Stimulated activated CD4-positive, alpha-beta T cell treated with anti-CD3 and anti-CD28 coated beads, Interleukin-1b, Interleukin-23, amount 100 ng/mL, for 4 hours (primary cell): ENCODE measurements around the gene OR10G3.
"Not testable (repeated sequence)": the region's sequence is repeated elsewhere in the genome, so short reads cannot be mapped to it uniquely, and the experiment has no call there.

Experiments used
- DNase-seq, 2 donors: peaks; one replicate each; pipeline ENCODE4 v3.0.0-alpha.2; 2020; ENCODE audit warnings: low read depth in 2 of 2

OR10G3 gene, protein sequence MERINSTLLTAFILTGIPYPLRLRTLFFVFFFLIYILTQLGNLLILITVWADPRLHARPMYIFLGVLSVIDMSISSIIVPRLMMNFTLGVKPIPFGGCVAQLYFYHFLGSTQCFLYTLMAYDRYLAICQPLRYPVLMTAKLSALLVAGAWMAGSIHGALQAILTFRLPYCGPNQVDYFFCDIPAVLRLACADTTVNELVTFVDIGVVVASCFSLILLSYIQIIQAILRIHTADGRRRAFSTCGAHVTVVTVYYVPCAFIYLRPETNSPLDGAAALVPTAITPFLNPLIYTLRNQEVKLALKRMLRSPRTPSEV

DNA sequence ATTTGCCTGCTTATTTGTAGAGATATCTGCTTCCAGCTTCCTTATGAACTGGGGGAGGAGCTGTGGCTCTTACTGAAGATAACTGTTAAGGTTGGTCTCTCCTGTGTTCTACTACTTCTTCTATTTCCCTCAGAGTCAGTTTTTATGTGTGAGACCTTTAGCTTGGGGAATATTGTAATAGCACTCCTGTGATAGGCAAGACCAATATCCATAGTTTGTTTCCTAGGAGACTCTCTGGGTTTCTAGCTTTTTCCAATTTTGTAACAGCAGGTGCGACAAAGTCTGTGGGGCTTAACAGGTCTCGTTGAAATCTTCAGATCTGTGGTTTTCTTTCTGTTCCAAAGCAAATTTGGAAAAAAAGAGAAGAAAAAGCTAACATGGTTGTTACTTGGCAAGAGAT is at the start of gene OR10G3:
Gene OR10G3, minus strand, starts transcription at position 101 of the 400 bp plus-strand sequence. CDS start 9,332 bp downstream, outside the sequence.
- DNase-seq, result no peak

DNA sequence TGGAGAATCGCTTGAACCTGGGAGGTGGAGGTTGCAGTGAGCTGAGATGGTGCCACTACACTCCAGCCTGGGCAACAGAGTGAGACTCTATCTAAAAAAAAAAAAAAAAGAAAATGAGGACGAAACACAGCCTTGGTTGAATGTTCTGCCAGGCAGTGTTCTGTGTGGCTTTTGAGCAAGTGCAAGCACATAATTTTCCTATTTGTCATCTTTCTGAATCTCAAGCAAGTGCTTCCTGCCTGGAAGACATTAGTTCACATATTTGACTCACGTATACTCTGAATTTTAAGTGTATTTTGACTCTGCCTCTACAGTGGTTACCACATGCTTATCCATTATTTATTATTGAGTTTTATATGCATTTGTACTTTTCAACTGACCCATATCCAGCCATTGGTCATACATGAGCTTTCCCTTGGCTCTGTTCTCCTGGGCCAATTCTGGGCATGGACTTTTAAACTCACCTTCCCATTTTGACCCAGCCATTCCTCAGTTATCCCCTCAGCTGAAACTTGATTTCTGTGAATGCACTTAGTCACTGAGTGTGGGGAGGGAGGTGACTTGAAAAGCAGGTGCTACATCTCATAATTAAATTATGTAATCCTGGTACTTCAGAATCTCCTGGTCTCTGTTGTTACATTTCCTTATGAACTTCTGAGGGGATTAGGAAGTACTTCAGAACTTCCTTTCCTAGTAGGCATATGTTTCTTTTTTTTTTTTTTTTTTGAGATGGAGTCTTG is 46.8 kb upstream of the OR10G3 start:
- DNase-seq, result no peak

DNA sequence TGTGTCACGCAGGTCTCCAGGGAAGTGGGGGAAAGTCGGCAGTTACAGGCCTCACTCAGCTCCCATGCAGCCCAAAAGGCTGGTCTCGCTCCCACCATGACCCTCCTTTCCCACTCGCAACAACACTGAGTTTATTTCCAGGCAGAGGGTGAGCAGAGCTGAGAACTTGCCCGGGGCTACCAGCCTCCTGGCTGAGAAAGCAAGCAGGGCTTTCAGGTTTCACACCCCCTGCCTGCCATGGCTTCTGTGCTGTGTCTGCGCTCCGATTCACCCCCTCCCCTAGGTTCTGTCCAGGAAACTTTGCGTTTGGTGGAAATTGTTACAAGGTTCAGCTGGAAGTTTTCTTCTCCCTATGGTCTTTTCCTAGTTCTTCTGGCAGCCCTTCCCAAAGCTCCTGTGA is 37.7 kb upstream of the OR10G3 start:
- no peak for DNase-seq

DNA sequence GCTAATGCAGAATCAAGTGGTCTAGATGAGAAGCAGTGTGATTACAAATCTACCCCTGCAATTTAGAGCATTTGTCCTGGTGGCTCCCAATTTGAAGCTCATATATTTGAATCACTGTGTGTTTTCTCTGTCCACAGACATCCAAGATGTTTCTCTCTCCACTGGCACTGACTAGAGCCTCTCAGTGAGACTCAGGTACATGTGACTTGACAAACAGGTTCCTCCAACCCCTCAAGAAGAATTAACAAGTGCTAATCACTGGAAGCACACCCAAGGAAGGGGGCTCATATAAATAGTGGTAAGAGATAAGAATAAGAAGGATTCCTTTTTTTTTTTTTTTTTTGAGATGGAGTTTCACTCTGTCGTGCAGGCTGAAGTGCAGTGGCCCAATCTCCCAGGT is 34.4 kb upstream of the OR10G3 start:
- no peak for DNase-seq

DNA sequence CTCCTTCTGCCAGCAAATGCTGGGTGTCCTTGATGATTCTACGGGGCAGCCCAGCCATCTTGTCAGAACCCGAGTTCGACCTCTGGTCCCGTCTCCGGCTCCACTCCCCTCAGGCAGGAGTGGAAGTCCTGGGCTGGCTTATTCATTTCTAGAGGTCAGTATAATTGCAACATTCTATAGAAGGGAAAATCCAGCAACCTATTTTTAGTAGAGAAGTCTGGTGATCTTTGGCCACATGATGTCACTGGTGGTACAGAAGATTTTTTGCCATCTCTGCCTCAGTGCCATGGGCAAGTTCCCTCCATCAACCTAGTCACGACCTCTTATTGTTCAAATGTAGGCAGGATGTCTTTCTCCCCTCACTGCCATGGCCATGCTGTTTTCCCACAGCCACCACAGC is 32.4 kb upstream of the OR10G3 start:
- DNase-seq, result no peak

DNA sequence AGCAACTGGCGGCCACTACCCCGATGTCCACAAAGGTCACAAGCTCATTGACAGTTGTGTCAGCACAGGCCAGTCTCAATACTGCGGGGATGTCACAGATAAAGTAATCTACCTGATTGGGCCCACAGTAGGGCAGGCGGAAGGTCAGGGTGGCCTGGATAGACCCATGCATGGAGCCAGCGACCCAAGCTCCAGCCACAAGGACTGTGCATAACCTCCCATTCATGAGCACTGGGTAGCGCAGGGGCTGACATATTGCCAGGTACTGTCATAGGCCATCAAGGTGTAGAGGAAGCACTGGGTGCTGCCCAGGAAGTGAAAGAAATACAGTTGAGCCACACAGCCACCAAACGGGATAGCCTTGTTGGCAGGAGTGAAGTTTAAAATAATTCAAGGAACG is 22.3 kb upstream of the OR10G3 start:
- not testable (repeated sequence) for DNase-seq

DNA sequence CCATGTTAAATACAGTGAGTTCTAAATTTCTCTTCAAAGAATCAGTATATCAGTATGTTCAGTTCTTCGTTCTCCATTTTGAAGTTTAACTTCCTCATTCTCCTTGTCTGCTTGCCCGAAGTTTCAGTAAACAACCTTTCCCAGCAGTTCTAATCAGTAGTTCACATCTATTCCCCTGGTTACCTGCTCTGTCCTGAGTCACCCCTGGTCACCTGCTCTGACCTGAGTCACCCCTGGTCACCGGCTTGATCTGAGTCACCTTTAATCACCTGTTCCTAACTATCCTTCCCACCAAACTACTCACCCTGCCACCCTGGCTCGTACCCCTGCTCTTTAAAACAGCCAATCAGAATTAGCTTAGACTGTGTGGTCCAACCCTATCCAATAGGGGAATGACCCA is 9.4 kb upstream of the OR10G3 start:
- no peak for DNase-seq

DNA sequence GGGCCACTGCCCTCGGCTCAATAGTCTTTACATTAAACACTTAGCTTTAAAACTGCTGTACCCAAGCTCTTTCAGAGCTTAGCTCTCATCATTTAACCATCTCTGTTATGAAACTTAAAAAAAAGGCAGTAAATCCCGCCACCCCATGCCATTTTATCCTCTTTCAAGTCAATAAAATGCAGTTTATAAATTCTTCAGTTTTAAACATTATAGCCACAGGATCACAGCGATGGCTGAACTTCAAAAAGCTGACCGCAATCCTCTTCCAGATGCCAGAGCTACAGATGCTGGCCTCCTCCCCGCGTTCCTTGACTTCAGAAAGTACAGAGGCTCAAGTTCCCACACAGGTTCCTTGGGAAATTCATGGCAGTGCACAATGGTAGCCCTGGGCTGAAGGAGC is 4.2 kb downstream of the OR10G3 start:
- no peak for DNase-seq

DNA sequence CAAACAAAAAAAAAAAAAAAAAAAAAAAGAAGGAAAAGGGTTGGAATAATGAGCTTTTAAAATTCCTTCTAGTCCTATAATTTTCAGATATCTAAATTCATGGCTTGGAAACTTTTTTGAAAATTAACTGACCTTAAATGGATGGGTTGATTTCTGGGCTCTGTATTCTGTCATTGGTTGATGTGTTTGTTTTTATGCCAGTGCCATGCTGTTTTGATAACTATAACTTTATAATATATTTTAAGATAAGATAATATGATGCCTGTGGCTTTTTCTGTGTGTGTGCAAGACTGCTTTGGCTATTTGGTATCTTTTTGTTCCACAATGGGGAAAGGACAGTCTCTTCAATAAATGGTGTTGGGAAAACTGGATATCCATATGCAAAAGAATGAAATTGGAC is 7.3 kb downstream of the OR10G3 start:
- DNase-seq, result no peak

DNA sequence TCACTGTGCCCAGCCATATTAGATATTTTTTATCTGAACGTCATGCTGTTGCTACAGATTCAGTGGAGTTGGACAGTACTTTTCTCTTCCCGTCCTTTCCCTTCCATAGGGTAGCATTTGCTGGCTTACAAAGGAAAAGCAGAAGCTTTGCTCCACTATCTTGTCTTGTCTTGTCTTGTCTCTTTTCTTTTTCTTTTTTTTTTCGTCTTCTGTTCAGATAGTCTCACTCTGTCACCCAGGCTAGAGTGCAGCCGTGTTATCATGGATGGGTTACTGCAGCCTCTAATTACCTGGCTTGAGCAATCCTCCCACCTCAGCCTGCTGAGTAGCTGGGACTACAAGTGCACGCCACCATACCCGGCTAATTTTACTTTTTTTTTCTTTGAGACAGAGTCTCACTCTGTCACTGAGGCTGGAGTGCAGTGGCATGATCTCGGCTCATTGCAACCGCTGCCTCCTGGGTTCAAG is 21.1 kb downstream of the OR10G3 start:
- no peak for DNase-seq

DNA sequence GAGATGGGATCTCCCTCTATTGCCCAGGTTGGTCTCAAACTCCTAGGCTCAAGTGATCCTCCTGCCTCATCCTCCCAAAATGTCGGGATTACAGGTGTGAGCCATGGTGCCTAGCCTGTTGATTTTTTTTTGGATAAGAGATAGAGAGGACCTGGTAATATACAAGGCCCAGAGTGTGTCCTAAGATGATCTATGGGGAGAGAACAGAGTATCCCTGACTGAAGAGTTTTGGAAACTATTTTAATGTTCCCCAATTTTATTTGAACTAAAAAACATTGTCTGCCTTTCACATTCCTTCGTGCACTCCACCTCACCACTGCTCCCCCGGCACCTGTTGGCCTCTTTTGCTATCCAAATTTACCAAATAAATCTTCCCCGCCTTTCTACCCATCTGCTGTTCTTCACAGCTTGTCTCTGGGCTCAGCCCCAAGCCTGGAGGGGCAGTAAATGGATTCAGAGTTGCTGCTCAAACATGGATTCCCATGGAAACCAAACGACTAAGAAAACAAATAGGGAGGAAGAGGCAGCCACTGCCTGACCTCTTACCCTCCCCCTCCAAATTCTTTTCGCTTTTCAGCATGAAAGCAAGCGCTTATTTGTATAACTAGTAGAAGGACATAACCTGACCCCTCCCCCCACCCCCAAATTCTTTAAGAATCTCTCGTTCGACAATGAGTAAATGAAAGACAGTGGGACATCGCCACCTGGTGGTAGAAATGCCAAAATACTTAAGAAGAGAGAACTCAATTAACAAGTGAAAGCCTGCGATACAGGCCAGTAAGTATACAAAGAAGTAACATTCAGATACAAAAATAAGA is 22.6 kb downstream of the OR10G3 start:
- peak; percentile 50 to 75 for DNase-seq

DNA sequence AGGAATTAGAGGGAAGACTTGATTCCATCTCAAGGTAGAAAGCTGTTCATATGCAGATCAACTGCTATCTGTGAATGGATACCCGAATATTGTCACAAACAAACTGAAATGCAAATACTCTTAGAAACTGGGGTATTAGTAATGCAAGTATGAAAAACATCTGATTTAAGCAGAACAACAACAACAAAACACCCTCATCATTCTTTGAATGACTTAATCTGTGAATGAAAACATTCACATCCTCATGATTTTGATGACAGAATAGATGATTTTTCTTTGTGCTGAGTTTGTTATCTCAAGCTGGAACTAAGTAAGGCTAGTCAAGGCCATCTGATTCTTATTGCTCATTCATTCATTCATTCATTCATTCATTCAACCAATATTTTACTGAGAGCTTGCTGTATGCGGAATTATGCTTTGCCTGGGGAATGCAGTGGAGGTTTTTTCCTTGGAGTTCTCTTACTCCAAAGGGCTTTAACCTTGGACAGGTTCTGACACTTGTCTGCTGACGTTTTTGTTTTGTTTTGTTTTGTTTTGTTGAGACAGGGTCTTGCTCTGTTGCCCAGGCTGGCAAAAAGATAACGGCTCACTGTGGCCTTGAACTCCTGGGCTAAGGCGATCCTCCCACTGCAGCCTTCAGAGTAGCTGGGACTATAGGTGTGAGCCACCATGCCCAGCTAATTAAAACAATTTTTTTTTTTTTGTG is 23.3 kb downstream of the OR10G3 start:
- no peak for DNase-seq

DNA sequence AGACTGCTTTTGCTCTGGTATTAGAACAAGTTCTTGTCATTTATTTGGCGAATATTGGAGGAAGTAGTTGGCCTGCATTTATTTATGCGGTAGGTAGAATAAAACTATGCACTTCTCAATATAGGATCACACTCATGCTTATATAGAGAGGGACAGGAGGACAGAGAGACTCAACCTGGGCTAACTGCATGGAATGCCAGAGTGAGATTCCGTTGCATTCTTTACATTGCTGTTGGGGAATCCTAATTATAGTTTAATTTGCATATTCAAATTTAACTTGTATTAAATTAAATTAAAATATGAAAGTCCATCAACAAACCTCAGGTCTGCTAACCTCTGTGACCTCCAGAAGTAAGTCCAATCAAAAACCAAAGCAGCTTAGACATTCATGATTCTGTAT is 26.6 kb downstream of the OR10G3 start:
- DNase-seq, result no peak

DNA sequence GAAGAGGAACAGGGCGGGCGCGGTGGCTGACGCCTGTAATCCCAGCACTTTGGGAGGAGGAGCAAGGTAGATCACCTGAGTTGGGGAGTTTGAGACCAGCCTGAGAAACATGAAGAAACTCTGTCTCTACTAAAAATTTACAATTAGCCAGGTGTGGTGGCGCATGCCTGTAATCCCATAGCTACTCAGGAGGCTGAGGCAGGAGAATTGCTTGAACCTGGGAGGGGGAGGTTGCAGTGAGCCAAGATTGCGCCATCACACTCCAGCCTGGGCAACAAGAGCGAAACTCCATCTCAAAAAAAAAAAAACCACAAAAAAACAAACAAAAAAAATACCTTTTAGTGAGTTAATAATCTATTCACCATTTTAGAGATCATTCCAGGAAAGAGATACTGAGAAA is 35.3 kb downstream of the OR10G3 start:
- DNase-seq, result not testable (repeated sequence)

DNA sequence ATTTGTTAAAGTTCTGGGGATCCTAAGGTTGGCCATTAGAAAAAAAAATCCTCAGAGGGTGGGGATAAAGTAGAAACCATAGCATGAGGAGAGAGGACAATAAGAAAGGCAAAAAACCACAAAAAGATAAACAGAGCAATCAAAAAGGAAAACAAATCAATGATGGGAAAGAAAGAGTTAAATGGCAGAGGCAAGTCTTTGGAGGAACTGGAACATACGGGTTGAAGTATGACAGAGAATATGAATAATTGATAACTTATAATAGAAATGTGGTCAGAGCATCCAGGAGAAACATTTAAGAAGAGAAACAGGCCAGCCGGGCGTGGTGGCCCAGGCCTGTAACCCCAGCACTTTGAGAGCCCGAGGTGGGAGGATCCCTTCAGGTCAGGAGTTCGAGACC is 35.9 kb downstream of the OR10G3 start:
- no peak for DNase-seq

DNA sequence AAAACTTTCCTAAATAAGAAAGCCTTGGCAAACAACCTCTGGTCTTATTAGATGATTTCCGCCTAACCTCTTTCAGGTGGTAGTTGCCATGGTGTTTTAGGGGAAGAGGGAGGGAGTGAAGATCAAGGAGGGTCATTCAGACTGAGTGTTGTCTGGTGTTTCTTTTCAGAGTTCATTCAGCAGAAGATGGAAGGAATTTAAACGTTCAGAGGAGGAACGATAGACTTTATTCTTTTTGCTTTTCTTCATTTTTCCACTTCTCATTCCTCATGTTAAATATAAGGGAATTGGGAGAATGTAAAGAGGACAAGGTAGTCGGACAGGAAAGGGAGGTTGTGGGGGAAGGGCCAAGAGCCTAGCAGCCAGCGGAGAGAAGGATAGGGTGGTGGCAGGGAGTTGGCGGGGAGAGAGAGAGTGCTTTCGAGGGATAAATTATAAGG is 36.3 kb downstream of the OR10G3 start:
- no peak for DNase-seq

DNA sequence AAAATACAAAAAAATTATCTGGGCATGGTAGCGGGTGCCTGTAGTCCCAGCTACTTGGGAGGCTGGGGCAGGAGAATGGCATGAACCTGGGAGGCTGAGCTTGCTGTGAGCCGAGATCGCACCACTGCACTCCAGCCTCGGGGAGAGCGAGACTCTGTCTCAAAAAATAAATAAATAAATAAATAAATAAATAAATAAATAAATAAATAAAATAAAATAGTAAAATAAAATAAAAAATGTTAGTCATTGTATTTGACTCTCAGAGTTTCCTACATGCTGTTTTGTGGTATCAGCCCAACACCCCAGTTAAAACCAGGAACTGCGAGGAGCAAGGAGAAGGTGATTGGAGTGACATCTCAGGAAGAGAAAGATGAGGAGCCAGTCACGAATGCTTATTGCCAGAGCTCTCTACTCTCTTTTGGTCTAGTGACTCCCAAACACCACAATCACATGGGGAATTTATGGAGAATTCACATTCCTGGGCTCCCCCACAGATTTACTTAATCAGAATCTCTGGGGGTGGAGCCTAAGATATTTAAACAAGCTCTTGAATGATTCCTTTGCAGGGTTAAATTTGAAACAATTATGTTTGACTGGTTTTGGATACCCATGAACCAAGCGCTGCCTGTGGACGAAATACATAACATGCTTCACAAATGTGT is 38.3 kb downstream of the OR10G3 start:
- DNase-seq, result no peak

DNA sequence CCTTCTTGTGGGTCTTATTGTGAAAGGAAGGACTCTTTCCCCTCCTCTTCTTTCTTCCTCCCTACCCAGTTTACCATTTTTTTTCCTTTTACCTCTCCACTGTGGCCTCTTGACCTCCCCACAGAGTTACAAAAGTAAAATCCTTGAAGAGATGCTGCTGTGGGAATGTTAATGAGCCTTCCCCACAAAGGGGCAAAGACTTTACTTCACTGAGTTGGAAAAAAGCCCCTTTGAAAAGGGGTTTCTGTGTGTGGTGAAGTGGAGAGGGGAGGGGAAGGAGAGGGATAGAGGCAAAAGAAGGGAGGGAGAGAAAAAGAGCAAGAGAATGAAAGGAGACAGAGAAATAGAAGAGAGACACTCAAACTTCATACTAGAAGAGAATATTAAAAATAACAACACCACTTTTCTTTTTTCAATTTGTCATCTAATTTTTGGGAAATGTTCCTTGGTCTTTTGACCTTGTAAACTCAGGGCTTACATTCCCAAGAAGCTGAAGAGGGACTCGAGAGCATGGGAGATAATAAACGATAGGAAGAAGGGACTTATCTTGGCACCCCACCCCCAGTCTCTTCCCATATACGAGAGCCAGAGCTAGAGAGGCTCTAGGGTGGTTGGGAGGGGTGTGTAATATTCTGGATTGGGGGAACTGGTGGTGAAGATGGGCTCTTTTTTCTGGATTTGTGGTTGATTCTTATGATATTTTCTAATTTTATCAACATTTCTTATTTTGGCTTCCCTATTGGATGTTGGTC is 40.5 kb downstream of the OR10G3 start:
- no peak for DNase-seq

DNA sequence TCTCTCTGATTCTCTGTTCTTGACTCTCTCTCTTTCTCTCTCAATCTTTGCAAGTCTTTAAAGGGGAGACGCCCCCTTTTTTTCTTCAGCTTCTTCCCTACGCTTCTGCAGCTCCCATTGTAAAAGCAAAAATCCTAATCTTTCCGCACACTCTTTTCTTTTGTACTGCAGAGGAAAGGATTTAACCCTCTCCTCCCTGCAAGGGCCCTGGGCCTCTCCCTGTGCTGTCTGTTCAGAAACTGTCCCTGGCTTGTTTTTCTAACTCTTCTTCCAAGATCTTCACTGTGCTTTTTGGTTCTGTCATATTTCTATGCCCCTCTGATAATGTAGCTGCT is 42.8 kb downstream of the OR10G3 start:
- DNase-seq, result no peak

DNA sequence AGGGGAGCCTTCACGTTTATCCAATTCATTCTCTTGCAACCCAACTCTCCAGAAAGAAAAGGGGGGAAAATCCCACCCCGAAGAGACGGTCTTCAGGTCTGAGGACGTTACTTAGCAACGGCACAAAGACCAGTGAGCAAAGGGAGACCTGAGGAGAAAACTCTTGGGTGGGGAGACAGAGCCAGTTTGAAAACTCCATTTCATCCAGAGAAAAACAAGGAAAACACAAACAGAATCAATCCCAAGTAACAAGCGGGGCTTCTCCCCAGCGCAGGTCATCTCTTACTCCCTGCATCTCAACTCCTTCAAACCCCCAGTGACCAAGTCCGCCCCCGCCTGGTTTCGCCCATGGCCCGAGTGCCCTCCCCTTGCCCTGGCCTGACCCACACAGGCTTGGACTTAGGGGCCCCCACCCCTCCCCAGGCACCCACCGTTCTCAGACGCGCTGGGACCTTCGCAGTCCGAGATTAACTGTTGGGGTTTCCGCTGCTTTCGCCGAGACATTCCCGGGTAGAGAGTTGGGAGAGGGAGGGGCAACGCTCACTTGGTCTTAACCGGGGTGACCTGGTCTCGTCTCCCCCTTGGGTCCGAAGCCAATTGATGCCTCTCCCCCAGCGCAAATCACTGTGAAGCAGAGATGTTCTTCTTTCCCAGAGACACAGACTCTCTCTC is 43.3 kb downstream of the OR10G3 start:
- DNase-seq, result no peak
